ENCODE results near the gene FAM20C.

- TF ChIP-seq CTCF (conservative IDR thresholded peaks at IDR 0.05; ENCODE audit: low read depth, low read length) (no peak), EZH2 (IDR thresholded peaks at IDR 0.05; ENCODE audit: borderline replicate concordance, low read depth, low read length, poor library complexity, severe bottlenecking) (peak; percentile 73)
Observed at GRCh38 chr7:291373-292092, 99.2 kb downstream of the FAM20C start.

Data from A673 (cell line).